ENCODE measurements around the gene ACTR8. TPM values are rescaled to one million over a fixed set of nuclear protein-coding genes. Genes with fewer than 3 reads are reported as not detected.

Gene ACTR8
- polyA plus RNA-seq, 3 donors: 40.7 to 42.6 (median 41.7) TPM

DNA sequence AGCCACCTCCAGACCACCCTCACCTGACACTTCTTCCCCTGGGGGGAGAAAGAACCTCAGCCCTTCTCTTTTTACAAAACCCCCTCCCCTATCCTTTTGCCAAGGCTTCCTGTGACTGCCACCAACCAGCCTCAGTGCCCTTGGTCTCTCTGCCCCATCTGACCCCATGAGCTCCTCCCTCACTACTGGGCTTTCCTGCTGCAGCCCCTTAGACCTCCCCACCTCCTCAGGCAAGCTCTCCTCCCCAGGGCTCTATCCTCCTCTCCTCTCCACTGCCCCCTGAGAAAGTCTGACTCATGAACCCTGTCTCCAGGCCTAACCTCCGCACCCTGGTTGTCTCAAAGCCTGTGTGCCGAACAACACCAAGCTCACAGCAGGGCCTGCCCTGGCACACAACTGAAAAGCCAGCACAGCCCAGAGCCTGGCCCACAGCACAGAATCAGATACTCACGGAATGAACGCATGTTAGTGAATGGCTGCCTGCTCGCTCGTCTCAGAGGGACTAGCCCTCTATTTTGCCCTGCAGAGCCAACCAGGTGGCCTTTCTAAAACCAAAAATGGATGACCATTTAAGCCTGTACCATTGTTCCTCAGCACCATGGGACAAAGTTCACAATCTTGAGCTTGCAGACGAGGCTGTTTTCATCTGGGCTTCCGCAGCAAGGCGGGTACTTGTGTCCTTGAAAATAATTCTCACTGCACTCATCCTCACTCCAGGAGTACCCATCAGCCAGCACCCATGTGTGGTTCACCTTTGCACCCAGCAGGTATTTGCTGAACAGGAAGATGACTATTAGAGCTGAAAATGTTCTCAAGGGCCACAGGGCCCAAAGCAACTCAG, 37.5 kb downstream of the ACTR8 start:
- DNase-seq (ENCODE audit: extremely low read depth in 1 of 11, low read depth in 9 of 11, low spot score in 4 of 11): no peak

DNA sequence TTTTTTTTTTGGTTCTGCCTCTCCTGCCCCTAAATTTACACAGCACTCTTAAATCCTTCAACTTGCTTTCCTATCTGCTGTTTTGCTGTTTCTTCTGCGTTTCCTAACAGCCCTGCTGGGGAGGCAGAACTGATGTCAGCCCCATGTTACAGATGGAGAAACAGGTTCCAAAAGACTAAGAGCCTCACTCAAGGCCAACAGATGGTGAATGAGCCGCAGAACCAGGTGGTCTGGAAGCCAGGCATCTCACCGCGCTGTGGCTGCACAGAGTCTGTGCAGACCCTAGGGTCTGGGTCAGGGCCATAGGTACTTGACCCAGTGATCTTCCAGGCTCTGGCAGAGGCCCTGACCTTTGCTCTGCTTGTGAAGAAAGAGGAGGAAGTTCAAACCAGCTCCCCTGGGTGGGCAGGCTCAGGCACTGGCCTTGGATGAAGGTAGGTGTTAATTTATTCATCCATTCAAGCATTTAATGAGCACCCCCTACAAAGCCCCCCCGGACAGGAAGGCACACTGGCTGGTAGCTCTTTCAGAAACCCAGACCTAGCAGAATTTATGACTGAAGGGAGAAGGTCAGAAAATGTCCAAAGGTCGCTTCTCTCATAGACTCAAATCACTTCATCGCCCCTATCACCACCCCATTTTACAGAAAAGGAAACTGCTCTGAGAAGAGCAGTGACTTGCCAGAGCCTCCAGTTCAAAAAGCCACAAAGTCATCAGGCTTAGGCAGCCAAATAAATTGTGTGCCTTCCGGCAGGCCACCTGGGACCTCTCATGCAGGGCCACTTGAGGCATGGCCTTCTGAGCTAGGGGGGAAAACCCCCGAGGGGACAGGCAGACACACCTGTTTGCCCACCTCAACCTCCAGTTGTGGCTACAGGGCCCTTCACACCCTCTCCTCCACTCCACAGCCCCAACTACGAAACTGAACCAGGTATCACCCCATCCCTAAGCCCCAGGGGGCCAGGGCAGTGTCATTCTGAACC, 38.5 kb downstream of the ACTR8 start:
- no peak for DNase-seq (ENCODE audit: extremely low read depth in 1 of 11, low read depth in 9 of 11, low spot score in 4 of 11)

DNA sequence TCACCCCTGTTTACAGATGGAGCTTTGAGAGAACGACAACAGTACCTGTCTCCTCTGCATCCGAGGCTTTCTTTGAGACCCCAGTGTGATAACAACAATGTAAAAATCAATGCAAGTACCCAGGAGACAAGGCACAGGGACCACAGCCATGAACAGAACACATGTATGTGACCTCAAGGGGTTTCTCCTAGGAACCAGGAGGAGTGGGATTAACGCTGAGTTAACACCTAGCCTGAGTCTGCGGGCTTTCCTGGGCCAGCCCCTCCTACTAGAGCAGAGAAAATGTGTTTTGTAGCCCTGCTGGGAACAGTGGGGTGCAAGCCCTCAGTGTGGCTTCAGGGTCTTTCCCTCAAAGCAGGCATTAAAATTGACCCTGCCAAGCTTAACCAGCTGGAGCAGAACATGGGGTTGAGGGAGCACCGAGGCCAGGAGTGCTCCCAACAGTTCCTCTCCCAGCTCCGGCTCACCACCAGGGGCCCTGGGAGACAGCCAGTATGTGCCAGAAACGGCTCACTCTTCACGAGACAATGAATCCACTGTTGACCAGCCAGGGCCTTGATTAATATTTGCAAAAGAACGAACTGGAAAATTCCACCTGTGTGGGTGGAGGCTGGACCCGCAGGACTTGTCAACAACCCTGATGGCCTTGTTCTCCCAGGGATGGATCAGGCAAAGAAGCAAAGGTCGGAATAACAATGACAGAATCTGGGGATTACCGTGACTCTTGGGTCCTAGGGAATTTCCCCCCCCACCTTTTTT, 39.3 kb downstream of the ACTR8 start:
- peak in 6 of 11 donors; percentile 19 to 55 (median 30) for DNase-seq (ENCODE audit: extremely low read depth in 1 of 11, low read depth in 9 of 11, low spot score in 4 of 11)

DNA sequence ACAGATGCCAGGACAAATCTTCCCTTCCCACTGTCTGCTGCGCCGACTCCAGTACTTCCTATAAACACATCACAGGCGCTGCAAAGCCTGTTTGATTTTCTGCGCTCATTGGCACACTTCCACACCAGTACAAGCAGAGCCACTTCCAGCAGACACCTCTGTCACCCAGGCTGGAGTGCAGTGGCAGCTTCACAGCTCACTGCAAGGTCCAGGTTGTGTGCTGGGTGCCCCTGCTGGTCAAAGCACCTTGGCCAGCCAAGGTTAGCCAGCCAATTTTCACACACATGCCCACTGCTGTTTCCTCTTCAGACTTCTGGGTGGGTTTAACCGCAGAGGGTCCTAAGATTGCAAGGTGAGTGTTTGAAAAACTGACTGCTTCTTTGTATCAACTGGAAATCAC, 40.7 kb downstream of the ACTR8 start:
- DNase-seq (ENCODE audit: extremely low read depth in 1 of 11, low read depth in 9 of 11, low spot score in 4 of 11): no peak

DNA sequence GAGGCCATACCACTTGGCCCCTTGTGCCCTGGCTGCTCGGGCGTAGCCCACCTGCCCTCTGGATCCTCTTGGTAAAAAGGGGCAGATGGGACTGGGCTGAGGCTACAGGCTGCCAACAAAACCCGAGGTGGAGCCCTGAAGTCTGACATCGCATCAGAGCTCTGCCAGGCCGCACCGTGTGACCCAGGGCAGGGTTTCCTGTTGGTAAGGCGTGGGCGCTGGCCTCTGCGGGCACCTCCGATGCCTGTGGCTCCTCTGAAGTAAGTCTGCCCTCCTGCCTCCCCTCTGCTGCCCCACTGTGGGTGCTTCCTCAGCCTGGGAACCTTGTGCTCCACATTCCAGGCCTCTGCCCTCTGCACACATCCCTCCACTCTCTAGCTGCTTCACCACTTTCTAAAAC, 44.6 kb downstream of the ACTR8 start:
- DNase-seq (ENCODE audit: extremely low read depth in 1 of 11, low read depth in 9 of 11, low spot score in 4 of 11): no peak

DNA sequence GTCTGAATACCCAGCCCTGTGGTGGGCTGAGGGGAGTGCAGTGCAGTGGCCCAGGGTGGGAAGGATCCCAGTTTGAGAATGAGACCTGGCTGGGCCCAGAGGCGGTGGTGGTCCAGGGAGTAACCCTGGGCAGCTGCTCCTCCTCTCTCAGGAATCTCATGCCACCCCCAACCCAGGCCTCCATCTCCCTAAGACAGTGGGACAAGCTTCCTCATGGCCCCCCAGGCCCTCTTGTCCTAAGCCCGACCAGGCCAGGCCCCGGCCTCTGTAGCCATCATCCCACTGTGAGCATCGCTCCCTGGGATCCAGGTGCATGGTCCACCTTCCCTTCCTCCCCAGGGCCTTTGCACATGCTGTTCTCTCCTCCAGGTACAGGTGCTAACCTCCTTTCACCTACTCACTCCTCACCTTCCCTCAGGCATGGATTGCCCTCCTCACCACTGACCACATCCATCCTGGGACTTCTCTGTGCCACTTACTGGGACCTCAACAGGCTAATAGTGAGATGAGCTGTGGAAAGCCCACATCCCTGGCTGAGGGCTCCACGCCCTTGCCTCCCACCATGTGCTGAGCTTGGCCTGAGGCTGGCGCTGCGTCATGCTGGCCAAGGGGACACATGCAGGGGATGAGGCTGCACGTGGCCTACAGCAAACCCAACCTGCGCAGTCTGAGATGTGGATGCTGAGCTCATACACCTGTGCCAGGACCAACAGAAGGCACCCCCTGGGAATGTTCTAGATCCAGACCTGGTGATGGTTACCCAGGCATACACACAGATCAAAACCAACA, 45.7 kb downstream of the ACTR8 start:
- DNase-seq (ENCODE audit: extremely low read depth in 1 of 11, low read depth in 9 of 11, low spot score in 4 of 11): no peak

DNA sequence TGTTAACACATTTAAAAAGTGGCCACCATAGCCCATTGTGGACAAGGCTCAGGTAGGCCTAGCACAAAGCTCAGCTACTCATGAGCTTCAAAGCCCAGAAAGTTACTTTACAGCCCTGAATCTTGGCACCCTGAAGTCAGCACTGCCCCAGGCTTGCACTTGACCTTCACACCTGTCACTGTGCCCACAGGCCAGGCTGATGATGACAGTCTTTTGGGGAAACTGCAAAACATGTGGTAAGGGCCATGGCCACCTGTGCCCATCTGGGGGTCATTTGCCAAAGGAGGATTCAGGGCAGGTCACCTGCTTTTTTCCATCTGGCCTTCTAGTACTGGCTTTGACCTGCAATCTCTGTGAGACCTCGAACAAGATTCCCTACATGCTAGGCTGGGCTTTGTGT, 46.7 kb downstream of the ACTR8 start:
- DNase-seq (ENCODE audit: extremely low read depth in 1 of 11, low read depth in 9 of 11, low spot score in 4 of 11): no peak

DNA sequence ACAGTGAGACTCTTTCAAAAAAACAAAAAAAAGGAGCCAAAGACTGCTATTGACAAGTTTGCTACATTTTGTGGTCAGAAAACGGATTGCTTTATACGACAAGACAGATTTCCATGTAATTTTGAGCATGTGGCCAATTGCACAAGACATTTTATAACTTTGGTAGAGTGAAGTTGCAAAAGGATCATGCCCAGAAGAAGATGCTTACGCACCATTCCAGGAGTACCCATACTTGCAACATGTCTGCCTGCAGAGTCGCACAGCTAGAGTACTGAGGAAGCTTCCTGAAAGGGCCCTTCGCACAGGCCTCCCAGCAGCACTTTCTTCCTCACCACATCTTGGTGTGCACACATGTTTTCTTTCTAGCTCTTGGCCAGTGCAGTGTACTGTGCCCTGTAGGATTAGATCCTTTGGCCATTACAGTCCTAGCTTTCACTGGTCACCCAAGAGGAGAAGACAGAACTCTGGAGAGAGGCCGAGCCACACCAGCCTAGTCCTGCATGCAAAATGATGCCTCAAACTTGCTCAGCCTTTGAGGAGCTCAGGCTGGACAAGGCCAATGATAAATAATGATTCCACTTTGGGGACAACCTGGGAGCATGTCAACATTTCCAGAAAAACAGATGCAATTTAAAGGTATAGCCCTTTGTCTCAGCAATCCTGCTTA, 47.4 kb downstream of the ACTR8 start:
- no peak for DNase-seq (ENCODE audit: extremely low read depth in 1 of 11, low read depth in 9 of 11, low spot score in 4 of 11)

DNA sequence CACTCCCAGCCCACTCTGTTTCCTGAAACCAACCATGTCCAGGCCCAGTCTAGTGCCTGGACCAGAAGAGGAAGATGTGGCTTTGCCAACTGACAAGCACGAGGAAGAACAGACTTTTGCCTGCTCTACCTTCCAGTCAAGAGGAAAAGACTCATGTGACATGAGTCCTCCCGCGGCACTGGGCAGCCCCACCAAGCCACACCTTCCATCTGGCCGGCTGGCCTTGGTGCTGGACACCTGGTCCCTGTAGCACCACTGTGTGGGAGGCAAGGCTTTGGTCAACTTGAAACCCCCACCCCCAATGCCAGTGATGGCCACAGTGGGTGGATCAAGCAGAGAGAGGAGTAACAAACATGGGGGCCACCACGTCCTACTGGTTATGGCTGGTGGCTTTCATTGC, 48.3 kb downstream of the ACTR8 start:
- no peak for DNase-seq (ENCODE audit: extremely low read depth in 1 of 11, low read depth in 9 of 11, low spot score in 4 of 11)

DNA sequence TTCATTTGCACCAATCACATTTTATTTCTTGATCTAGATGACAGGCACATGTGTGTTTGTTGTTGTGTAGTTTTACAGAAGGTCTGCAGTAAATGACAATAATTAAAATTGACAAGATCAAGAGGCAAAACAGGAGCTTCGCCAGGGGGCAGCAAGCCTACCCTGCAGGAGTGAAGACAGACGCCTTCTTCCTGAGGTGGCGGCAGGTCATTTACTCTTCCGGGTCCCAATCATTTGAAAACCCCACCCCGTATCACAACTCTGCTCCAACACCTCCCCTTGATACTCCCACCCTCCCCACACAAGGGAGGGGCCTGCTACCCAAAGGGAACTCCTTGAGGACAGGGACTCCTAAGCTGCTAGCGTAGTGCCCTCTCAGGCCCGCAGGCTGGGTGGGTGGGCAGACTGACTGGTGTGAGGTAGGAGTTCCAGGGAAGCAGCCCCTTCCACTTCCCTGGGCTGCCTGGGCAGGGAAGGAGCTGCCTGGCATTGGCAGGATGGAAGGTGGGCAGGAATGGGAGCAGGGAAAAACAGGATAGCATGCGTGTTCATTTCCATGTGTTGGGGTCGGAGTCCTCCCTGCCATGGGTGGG, 48.8 kb downstream of the ACTR8 start:
- DNase-seq (ENCODE audit: extremely low read depth in 1 of 11, low read depth in 9 of 11, low spot score in 4 of 11): no peak

DNA sequence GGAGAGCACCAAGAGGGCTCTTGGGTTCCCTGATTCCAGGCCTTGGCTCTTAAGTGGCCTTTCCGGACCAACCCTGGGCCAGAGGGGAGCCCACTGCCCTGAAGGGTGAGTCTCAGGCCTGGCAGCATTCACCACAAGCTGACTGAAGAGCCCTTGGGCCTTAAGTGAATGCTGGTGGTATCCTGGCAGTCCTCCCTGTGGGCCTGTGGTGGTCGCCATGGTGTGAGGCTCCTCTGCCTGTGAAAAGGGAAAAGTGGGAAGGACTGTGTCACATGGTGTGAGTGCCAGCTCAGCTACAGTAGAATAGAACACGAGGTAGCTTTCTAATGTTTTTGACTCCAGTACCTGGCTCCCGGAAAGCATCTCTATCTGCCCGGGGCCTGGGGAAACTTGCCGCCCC, 51.0 kb downstream of the ACTR8 start:
- no peak for DNase-seq (ENCODE audit: extremely low read depth in 1 of 11, low read depth in 9 of 11, low spot score in 4 of 11)

DNA sequence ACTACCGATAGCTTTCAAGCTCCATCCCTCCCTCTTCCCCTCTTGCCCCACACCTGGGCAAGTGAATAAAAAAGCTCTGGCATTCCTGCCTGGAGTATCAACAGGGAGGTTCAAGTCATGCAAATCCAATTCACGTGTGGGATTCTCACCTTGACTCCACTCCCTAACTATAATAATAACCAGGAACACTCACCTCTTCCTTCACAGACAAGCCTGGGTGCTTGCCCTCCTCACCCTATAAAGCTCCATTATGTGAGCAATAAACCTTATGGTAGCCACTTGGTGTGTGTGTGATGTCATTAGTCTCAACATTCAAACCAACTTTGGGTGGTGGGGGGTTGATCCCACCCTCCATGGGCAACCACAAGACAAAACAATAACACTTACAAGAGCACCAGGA, 52.3 kb downstream of the ACTR8 start:
- no peak for DNase-seq (ENCODE audit: extremely low read depth in 1 of 11, low read depth in 9 of 11, low spot score in 4 of 11)

DNA sequence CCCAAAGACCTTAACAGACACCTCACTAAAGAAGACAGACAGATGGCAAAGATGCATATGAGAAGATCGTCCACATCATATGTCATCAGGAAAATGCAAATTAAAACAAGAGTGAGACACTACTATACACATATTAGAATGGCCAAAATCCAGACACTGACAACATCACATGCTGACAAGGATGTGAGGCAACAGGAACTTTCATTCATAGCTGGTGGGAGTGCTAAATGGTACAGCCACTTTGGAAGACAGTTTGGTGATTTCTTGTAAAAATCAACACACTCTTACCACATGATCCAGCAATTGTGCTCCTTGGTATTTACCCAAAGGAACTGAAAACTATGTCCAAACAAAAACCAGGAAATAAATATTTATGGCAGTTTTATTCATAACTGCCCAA, 53.4 kb downstream of the ACTR8 start:
- no peak for DNase-seq (ENCODE audit: extremely low read depth in 1 of 11, low read depth in 9 of 11, low spot score in 4 of 11)

DNA sequence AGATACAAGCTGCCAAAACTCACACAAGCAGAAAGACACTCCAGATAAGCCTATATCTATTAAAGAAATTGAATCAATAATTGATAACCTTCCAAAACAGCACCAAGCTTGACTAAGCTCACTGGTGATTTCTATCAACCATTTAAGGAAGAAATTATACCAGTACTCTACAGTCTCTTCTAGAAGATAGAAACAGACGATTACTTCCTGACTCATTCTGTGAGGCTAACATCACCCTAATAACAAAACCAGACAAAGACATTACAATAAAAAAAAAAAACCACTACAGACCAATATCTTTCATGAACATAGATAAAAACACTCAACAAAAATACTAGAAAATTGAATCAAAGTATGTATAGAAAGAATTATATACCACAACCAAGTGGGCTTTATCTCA, 55.9 kb downstream of the ACTR8 start:
- DNase-seq (ENCODE audit: extremely low read depth in 1 of 11, low read depth in 9 of 11, low spot score in 4 of 11): no peak

DNA sequence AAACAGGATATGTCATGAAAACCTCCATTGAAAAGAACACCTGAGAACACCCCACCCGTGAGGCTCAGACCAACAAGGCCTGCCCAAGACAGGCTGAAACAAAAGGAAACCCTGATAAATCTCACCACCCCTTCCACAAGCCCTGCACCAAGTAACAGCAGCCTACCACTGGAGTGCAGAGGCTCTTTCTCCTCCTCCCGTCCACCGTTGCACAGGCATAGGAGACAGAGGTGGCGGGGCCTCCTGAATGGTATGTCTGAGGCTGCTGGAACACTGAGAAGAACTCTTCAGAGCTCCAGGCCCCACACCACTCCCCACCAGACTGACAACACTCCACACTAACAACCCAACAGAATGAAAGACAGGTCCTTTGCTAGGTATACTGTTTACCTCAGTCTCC, 57.2 kb downstream of the ACTR8 start:
- no peak for DNase-seq (ENCODE audit: extremely low read depth in 1 of 11, low read depth in 9 of 11, low spot score in 4 of 11)

DNA sequence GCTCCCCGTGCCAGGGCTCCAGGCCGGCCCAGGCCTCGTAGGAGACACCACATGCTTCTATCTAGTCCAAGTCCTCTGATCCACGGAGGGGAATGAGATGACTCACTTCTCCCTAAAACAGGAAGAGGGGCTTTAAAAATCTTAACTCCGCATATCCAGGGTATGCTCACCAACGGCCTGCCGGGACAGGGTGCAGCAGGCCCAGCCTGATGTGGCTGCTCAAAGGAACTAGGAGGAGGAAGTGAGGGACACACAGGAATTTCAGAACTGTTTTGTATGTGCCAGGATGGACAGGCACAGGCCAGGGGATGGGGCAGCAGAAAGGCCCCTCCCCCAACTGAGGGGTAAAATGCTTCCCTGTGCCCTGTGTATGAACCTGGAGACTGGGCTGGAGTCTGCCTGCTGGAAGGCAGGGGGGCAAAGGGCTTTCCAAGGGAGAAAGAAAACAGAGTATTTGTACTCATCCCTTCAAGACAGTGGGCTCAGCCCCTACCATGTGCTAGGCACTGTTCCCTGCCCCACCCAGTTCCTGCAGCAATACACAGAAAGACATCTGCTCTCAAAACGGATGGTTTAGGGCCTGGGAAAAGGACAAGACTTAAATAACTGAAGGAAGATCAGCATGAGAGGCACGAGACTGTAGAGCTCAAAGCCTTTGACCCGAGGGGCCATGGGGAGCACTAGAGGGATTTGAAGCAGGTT, 57.8 kb downstream of the ACTR8 start:
- no peak for DNase-seq (ENCODE audit: extremely low read depth in 1 of 11, low read depth in 9 of 11, low spot score in 4 of 11)
